ENCODE measurements around the gene MEGF6. TPM values are rescaled to one million over a fixed set of nuclear protein-coding genes. Genes with fewer than 3 reads are reported as not detected.

Gene MEGF6
- total RNA-seq, 1 experiment from 2014 or later: 21.3 TPM

GRCh38 chr1:3627515-3628253 lies 16.4 kb upstream of the MEGF6 start:
- Histone ChIP-seq H3K27me3 (ENCODE audit: insufficient read depth, low read length) (no peaks in the 10 kb centered on the region), H2BK12ac (ENCODE audit: insufficient read length, low read depth, low read length) (no peak overlapping the region), H4K91ac (ENCODE audit: insufficient read length, low read depth, low read length) (no peak overlapping the region), H3K4me2 (ENCODE audit: insufficient read depth, insufficient read length, low read length) (no peak overlapping the region), H3K56ac (ENCODE audit: insufficient read length, low read depth, low read length) (no peak overlapping the region), H3T11ph (ENCODE audit: low read length) (no peak overlapping the region), H4K20me1 (ENCODE audit: control insufficient read depth, insufficient read depth, insufficient read length) (no peaks in the 10 kb centered on the region), H3K4ac (ENCODE audit: low read depth, low read length) (no peak overlapping the region), H3K23ac (ENCODE audit: insufficient read length, low read depth, low read length) (no peak overlapping the region), H3K27ac (ENCODE audit: insufficient read length, low read depth, low read length) (no peak overlapping the region), H2BK5ac (ENCODE audit: insufficient read length, low read length) (no peak overlapping the region), H3K4me1 (ENCODE audit: insufficient read depth, low read length) (no peaks in the 10 kb centered on the region), H3K9ac (ENCODE audit: extremely low read depth, insufficient read length, low read length) (no peak overlapping the region), H4K5ac (ENCODE audit: insufficient read length, low read depth, low read length) (no peak overlapping the region), H3K9me3 (ENCODE audit: control insufficient read depth, low read depth, low read length) (no peaks in the 10 kb centered on the region), H2BK120ac (ENCODE audit: low read depth, low read length, poor library complexity, severe bottlenecking) (no peak overlapping the region), H4K8ac (replicated peaks; ENCODE audit: insufficient read length, low read depth, low read length) (no peak overlapping the region), H3K79me2 (ENCODE audit: insufficient read depth, low read length) (no peaks in the 10 kb centered on the region), H3K18ac (ENCODE audit: insufficient read length, low read depth, low read length) (no peak overlapping the region), H3K23me2 (ENCODE audit: insufficient read length, low read depth, low read length, poor library complexity, severe bottlenecking) (peaks cover 9% of the 10 kb centered on the region), H2AK5ac (ENCODE audit: insufficient read length, low read length) (no peak overlapping the region), H3K14ac (ENCODE audit: insufficient read depth, low read length) (no peak overlapping the region), H2AFZ (ENCODE audit: low read length) (no peak overlapping the region), H2BK20ac (ENCODE audit: low read depth, low read length, poor library complexity, severe bottlenecking) (no peak overlapping the region), H2BK15ac (ENCODE audit: low read depth, low read length) (no peak overlapping the region), H3K79me1 (ENCODE audit: insufficient read depth, low read depth, low read length, poor library complexity, severe bottlenecking) (no peaks in the 10 kb centered on the region)
- Mint-ChIP-seq H3K4me3 (no peak overlapping the region), H3K9me3 (no peaks in the 10 kb centered on the region), H3K36me3 (ENCODE audit: insufficient read depth in 1 of 3, low read depth in 3 of 3) (peaks cover 4 to 31% (median 29%) of the 10 kb centered on the region in 3 experiments; a peak in 6 of 7 replicates), H3K4me1 (peaks cover 16 to 27% of the 10 kb centered on the region in 2 experiments), H3K27ac (no peak overlapping the region), H3K27me3 (ENCODE audit: low read depth) (peaks cover 5% of the 10 kb centered on the region)
- no peak for DNase-seq
- TF ChIP-seq, protein P1, sequence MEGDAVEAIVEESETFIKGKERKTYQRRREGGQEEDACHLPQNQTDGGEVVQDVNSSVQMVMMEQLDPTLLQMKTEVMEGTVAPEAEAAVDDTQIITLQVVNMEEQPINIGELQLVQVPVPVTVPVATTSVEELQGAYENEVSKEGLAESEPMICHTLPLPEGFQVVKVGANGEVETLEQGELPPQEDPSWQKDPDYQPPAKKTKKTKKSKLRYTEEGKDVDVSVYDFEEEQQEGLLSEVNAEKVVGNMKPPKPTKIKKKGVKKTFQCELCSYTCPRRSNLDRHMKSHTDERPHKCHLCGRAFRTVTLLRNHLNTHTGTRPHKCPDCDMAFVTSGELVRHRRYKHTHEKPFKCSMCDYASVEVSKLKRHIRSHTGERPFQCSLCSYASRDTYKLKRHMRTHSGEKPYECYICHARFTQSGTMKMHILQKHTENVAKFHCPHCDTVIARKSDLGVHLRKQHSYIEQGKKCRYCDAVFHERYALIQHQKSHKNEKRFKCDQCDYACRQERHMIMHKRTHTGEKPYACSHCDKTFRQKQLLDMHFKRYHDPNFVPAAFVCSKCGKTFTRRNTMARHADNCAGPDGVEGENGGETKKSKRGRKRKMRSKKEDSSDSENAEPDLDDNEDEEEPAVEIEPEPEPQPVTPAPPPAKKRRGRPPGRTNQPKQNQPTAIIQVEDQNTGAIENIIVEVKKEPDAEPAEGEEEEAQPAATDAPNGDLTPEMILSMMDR (conservative IDR thresholded peaks at IDR 0.05): no peak
- WGBS (ENCODE audit: extremely low coverage, insufficient read length, low lambda C conversion rate): no CpG with 5 or more reads among the region's 26 CpGs
